Ecto neural progenitor cell (in vitro differentiated cells): ENCODE data around the gene POLN.

Experiments
- DNase-seq: peaks from one replicate; pipeline ENCODE4 v3.0.0-alpha.2; 2018; ENCODE audit warnings: low spot score

The POLN gene

GRCh38 chr4:2116687-2117400 is 125.1 kb downstream of the POLN start:
- no peak for DNase-seq

GRCh38 chr4:2105559-2105958 is 136.4 kb downstream of the POLN start:
- DNase-seq: no peak

- DNase-seq: no peak
These were observed 137.2 kb downstream of the POLN start for GRCh38 chr4:2104556-2105345.

GRCh38 chr4:2103843-2104547 is 137.9 kb downstream of the POLN start:
- no peak for DNase-seq

- DNase-seq: no peak
These were observed 138.6 kb downstream of the POLN start for GRCh38 chr4:2103127-2103842.

GRCh38 chr4:2102045-2102883 is 139.7 kb downstream of the POLN start:
- DNase-seq: no peak

GRCh38 chr4:2101346-2102044 is 140.4 kb downstream of the POLN start:
- DNase-seq: no peak

GRCh38 chr4:2096073-2096609 is 145.8 kb downstream of the POLN start:
- no peak for DNase-seq

- no peak for DNase-seq
These were observed 146.5 kb downstream of the POLN start for GRCh38 chr4:2095236-2096072.

- no peak for DNase-seq
These were observed 147.4 kb downstream of the POLN start for GRCh38 chr4:2094545-2094944.

GRCh38 chr4:2093265-2093664 is 148.7 kb downstream of the POLN start:
- DNase-seq: no peak

- no peak for DNase-seq
These were observed 149.3 kb downstream of the POLN start for GRCh38 chr4:2092669-2093053.

- no peak for DNase-seq
These were observed 149.8 kb downstream of the POLN start for GRCh38 chr4:2091990-2092668.

- no peak for DNase-seq
These were observed 151.3 kb downstream of the POLN start for GRCh38 chr4:2090642-2091041.

- no peak for DNase-seq
These were observed 152.7 kb downstream of the POLN start for GRCh38 chr4:2089222-2089621.

GRCh38 chr4:2087170-2087569 is 154.8 kb downstream of the POLN start:
- DNase-seq: no peak

- no peak for DNase-seq
These were observed 156.4 kb downstream of the POLN start for GRCh38 chr4:2085496-2085901.

GRCh38 chr4:2084316-2084715 is 157.6 kb downstream of the POLN start:
- DNase-seq: no peak

GRCh38 chr4:2083826-2084160 is 158.1 kb downstream of the POLN start:
- no peak for DNase-seq
